Adrenal gland (tissue), 5 donors: ENCODE data around the gene TTI1.

Experiments used
- POLR2A ChIP-seq, 2 donors: fragments of 450-650 bp; IDR thresholded peaks; one replicate each; pipeline ENCODE4 v1.6.1; 2017; ENCODE audit warnings: antibody characterized with exemption in 2 of 2, mild to moderate bottlenecking in 2 of 2, moderate library complexity in 1 of 2
- TF ChIP-seq, protein P1 (sequence below), 6 experiments: fragments of 450-650 bp in 4 of 6; fragments of 200-600 bp in 2 of 6; sonication (generic) in 1 of 6; IDR thresholded peaks; 1 replicate in 5 of 6; 2 replicates in 1 of 6; pipeline versions ENCODE4 v1.5.1 to v1.8.0; 2016 to 2021; ENCODE audit warnings: antibody characterized with exemption in 6 of 6, mild to moderate bottlenecking in 2 of 6, moderate library complexity in 1 of 6
- donor health status: DM: no; HTN: no; CAD: no.

- no peak for TF ChIP-seq POLR2A (IDR thresholded peaks at IDR 0.05)
- TF ChIP-seq, protein P1, sequence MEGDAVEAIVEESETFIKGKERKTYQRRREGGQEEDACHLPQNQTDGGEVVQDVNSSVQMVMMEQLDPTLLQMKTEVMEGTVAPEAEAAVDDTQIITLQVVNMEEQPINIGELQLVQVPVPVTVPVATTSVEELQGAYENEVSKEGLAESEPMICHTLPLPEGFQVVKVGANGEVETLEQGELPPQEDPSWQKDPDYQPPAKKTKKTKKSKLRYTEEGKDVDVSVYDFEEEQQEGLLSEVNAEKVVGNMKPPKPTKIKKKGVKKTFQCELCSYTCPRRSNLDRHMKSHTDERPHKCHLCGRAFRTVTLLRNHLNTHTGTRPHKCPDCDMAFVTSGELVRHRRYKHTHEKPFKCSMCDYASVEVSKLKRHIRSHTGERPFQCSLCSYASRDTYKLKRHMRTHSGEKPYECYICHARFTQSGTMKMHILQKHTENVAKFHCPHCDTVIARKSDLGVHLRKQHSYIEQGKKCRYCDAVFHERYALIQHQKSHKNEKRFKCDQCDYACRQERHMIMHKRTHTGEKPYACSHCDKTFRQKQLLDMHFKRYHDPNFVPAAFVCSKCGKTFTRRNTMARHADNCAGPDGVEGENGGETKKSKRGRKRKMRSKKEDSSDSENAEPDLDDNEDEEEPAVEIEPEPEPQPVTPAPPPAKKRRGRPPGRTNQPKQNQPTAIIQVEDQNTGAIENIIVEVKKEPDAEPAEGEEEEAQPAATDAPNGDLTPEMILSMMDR (IDR thresholded peaks at IDR 0.05) = no peak
Observed at GRCh38 chr20:38075161-38075998, 42.1 kb upstream of the TTI1 start.
